Activated naive CD4-positive, alpha-beta T cell treated with anti-CD3 and anti-CD28 coated beads for 36 hours (primary cell): ENCODE measurements around the gene GLIPR2. TPM values are rescaled to one million over a fixed set of nuclear protein-coding genes. Genes with fewer than 3 reads are reported as not detected.
"Not testable (repeated sequence)": the region's sequence is repeated elsewhere in the genome, so short reads cannot be mapped to it uniquely, and the experiment has no call there.

ENCODE experiments used
- CTCF ChIA-PET: fragments of 350-600 bp; sonication (Branson Sonifier 250); formaldehyde crosslinking; loops from one replicate; lab custom pipeline; 2021; ENCODE audit warnings: antibody characterized with exemption; lab: Charles Lee
- DNase-seq: peaks from one replicate; pipeline ENCODE4 v3.0.0-alpha.2; 2020
- H3K27ac Mint-ChIP-seq: one replicate; pipeline ENCODE4 v1.8.0; 2021; ENCODE audit warnings: mild to moderate bottlenecking, mixed read lengths
- H3K27me3 Mint-ChIP-seq: one replicate; pipeline ENCODE4 v1.8.0; 2021; ENCODE audit warnings: low read depth, mixed read lengths
- H3K36me3 Mint-ChIP-seq: one replicate; pipeline ENCODE4 v1.8.0; 2021; ENCODE audit warnings: low read depth, mixed read lengths
- H3K4me1 Mint-ChIP-seq: one replicate; pipeline ENCODE4 v1.8.0; 2021; ENCODE audit warnings: low read depth, mixed read lengths
- H3K4me3 Mint-ChIP-seq: one replicate; pipeline ENCODE4 v1.8.0; 2021; ENCODE audit warnings: mild to moderate bottlenecking, moderate library complexity, mixed read lengths
- H3K9me3 Mint-ChIP-seq: one replicate; pipeline ENCODE4 v1.8.0; 2021; ENCODE audit warnings: mixed read lengths
- intact Hi-C: fragments of 100-400 bp; cut with micrococcal nuclease; formaldehyde crosslinking; loops from one replicate; pipeline ENCODE4 v1.15.1; 2023
- total RNA-seq, 2 experiments: library from RNA; stranded (reverse); gene quantifications; one replicate each; pipeline ENCODE4 v1.2.3, GENCODE V29; 2021

GLIPR2 gene
- total RNA-seq, 2 experiments from 2014 or later, result 8.0 to 9.7 TPM

- Mint-ChIP-seq H3K27me3 (no peaks in the 10 kb centered on the region), H3K36me3 (no peaks in the 10 kb centered on the region), H3K9me3 (no peaks in the 10 kb centered on the region), H3K4me1 (peaks cover 3% of the 10 kb centered on the region), H3K4me3 (peak overlapping the region; percentile 70), H3K27ac (no peak overlapping the region)
- DNase-seq, result peak; percentile 81
- CTCF ChIA-PET, result interaction anchor here (0.5 to 10.8 kb wide), 34 partner anchors 10 to 1521 kb away, joined by 3 to 283 read pairs (median 4); partner anchors contain the start of genes CLTA and RECK
- intact Hi-C loops, result loop anchor here (1.0 kb wide), 5 partner anchors 26 to 211 kb away; partner anchors contain the start of gene GLIPR2
These were observed 29.8 kb downstream of the GLIPR2 start for GRCh38 chr9:36166168-36166927.

- no peak within 1 kb of the TSS for H3K4me3 Mint-ChIP-seq
- H3K36me3 Mint-ChIP-seq, result no peaks in the 10 kb centered on the region
- H3K4me1 Mint-ChIP-seq, result peaks cover 3% of the 10 kb centered on the region
- no peak for DNase-seq
- intact Hi-C loops, result no loop called here
- H3K27me3 Mint-ChIP-seq, result no peaks in the 10 kb centered on the region
- no peaks in the 10 kb centered on the region for H3K9me3 Mint-ChIP-seq
- no peak within 1 kb of the TSS for H3K27ac Mint-ChIP-seq
- CTCF ChIA-PET, result interaction anchor here (1.5 to 10.8 kb wide), 3 partner anchors 21 to 68 kb away, joined by 3 to 283 read pairs (median 4); no protein-coding TSS in a partner anchor
These were observed 32.6 kb downstream of the GLIPR2 start, which contains the start of gene CCIN for GRCh38 chr9:36169166-36169565. Gene CCIN, plus strand, starts transcription at chr9:36169388. Its CDS starts 115 bp downstream, at chr9:36169503.

GRCh38 chr9:36169708-36170107 lies 33.2 kb downstream of the GLIPR2 start:
- H3K27ac Mint-ChIP-seq, result no peak overlapping the region
- H3K4me3 Mint-ChIP-seq, result no peak overlapping the region
- peaks cover 3% of the 10 kb centered on the region for H3K4me1 Mint-ChIP-seq
- H3K9me3 Mint-ChIP-seq, result no peaks in the 10 kb centered on the region
- no peak for DNase-seq
- no peaks in the 10 kb centered on the region for H3K36me3 Mint-ChIP-seq
- CTCF ChIA-PET, result interaction anchor here (1.5 to 10.8 kb wide), 3 partner anchors 20 to 69 kb away, joined by 3 to 283 read pairs (median 4); no protein-coding TSS in a partner anchor
- no peaks in the 10 kb centered on the region for H3K27me3 Mint-ChIP-seq
- intact Hi-C loops, result no loop called here

- DNase-seq, result no peak
- no peak overlapping the region for H3K4me3 Mint-ChIP-seq
- intact Hi-C loops, result no loop called here
- H3K36me3 Mint-ChIP-seq, result no peaks in the 10 kb centered on the region
- no peak overlapping the region for H3K27ac Mint-ChIP-seq
- CTCF ChIA-PET, result interaction anchor here (1.5 to 10.8 kb wide), 3 partner anchors 19 to 69 kb away, joined by 3 to 283 read pairs (median 4); no protein-coding TSS in a partner anchor
- H3K27me3 Mint-ChIP-seq, result no peaks in the 10 kb centered on the region
- peaks cover 3% of the 10 kb centered on the region for H3K4me1 Mint-ChIP-seq
- no peaks in the 10 kb centered on the region for H3K9me3 Mint-ChIP-seq
These were observed 34.0 kb downstream of the GLIPR2 start for GRCh38 chr9:36170531-36170930.

- no peak overlapping the region for H3K4me3 Mint-ChIP-seq
- CTCF ChIA-PET, result interaction anchor here (0.7 to 3.8 kb wide), 2 partner anchors 25 to 71 kb away, joined by 4 to 14 read pairs; no protein-coding TSS in a partner anchor
- no peaks in the 10 kb centered on the region for H3K9me3 Mint-ChIP-seq
- no peaks in the 10 kb centered on the region for H3K36me3 Mint-ChIP-seq
- intact Hi-C loops, result no loop called here
- H3K27me3 Mint-ChIP-seq, result no peaks in the 10 kb centered on the region
- no peak overlapping the region for H3K27ac Mint-ChIP-seq
- no peak for DNase-seq
- H3K4me1 Mint-ChIP-seq, result no peaks in the 10 kb centered on the region
These were observed 37.3 kb downstream of the GLIPR2 start for GRCh38 chr9:36173861-36174260.

- intact Hi-C loops, result no loop called here
- no peak overlapping the region for H3K4me3 Mint-ChIP-seq
- H3K4me1 Mint-ChIP-seq, result no peaks in the 10 kb centered on the region
These were observed 37.7 kb downstream of the GLIPR2 start for GRCh38 chr9:36174271-36174670.

GRCh38 chr9:36174731-36175130 lies 38.2 kb downstream of the GLIPR2 start:
- CTCF ChIA-PET, result interaction anchor here (3.8 kb wide), 1 partner anchor 72 kb away, joined by 14 read pairs; no protein-coding TSS in a partner anchor
- Mint-ChIP-seq H3K27ac (no peak overlapping the region), H3K4me1 (no peaks in the 10 kb centered on the region), H3K9me3 (no peaks in the 10 kb centered on the region), H3K4me3 (no peak overlapping the region), H3K36me3 (no peaks in the 10 kb centered on the region), H3K27me3 (no peaks in the 10 kb centered on the region)
- no peak for DNase-seq
- intact Hi-C loops, result no loop called here

More at GRCh38 chr9:36174271-36174670, 37.7 kb downstream of the GLIPR2 start:
- H3K27ac Mint-ChIP-seq, result no peak overlapping the region
- H3K9me3 Mint-ChIP-seq, result no peaks in the 10 kb centered on the region
- CTCF ChIA-PET, result interaction anchor here (3.8 kb wide), 1 partner anchor 72 kb away, joined by 14 read pairs; no protein-coding TSS in a partner anchor
- H3K36me3 Mint-ChIP-seq, result no peaks in the 10 kb centered on the region
- H3K27me3 Mint-ChIP-seq, result no peaks in the 10 kb centered on the region
- DNase-seq, result no peak

GRCh38 chr9:36175209-36175608 lies 38.7 kb downstream of the GLIPR2 start:
- H3K4me1 Mint-ChIP-seq, H3K9me3 Mint-ChIP-seq, intact Hi-C loops, H3K4me3 Mint-ChIP-seq, DNase-seq, H3K36me3 Mint-ChIP-seq, H3K27me3 Mint-ChIP-seq, H3K27ac Mint-ChIP-seq: not testable (repeated sequence)
- CTCF ChIA-PET, result interaction anchor here (1.4 to 3.8 kb wide), 2 partner anchors 8 to 73 kb away, joined by 5 to 14 read pairs; no protein-coding TSS in a partner anchor

GRCh38 chr9:36176496-36176895 lies 40.0 kb downstream of the GLIPR2 start:
- DNase-seq, H3K36me3 Mint-ChIP-seq, H3K27me3 Mint-ChIP-seq, H3K4me3 Mint-ChIP-seq, intact Hi-C loops, H3K27ac Mint-ChIP-seq, H3K9me3 Mint-ChIP-seq, H3K4me1 Mint-ChIP-seq: not testable (repeated sequence)
- CTCF ChIA-PET, result interaction anchor here (0.5 to 3.8 kb wide), 4 partner anchors 10 to 74 kb away, joined by 4 to 14 read pairs (median 5); no protein-coding TSS in a partner anchor

- Mint-ChIP-seq H3K4me3 (no peak overlapping the region), H3K9me3 (no peaks in the 10 kb centered on the region), H3K27me3 (no peaks in the 10 kb centered on the region), H3K36me3 (no peaks in the 10 kb centered on the region), H3K4me1 (no peaks in the 10 kb centered on the region), H3K27ac (no peak overlapping the region)
- CTCF ChIA-PET, result interaction anchor here (0.7 to 3.8 kb wide), 5 partner anchors 11 to 275 kb away, joined by 3 to 14 read pairs (median 3); no protein-coding TSS in a partner anchor
- intact Hi-C loops, result no loop called here
- DNase-seq, result no peak
These were observed 41.0 kb downstream of the GLIPR2 start for GRCh38 chr9:36177571-36177970.

- H3K4me1 Mint-ChIP-seq, H3K36me3 Mint-ChIP-seq, intact Hi-C loops, H3K9me3 Mint-ChIP-seq, DNase-seq, H3K27ac Mint-ChIP-seq, H3K4me3 Mint-ChIP-seq, H3K27me3 Mint-ChIP-seq: not testable (repeated sequence)
- CTCF ChIA-PET, result interaction anchor here (0.6 to 1.0 kb wide), 2 partner anchors 9 to 16 kb away, joined by 3 read pairs; no protein-coding TSS in a partner anchor
These were observed 43.7 kb downstream of the GLIPR2 start for GRCh38 chr9:36180243-36180642.

- DNase-seq, result no peak
- intact Hi-C loops, result no loop called here
These were observed 50.9 kb downstream of the GLIPR2 start for GRCh38 chr9:36187414-36187813.

More at GRCh38 chr9:36187414-36187813, 50.9 kb downstream of the GLIPR2 start:
- Mint-ChIP-seq H3K9me3 (no peaks in the 10 kb centered on the region), H3K27ac (no peak overlapping the region), H3K27me3 (no peaks in the 10 kb centered on the region), H3K36me3 (peaks cover 3% of the 10 kb centered on the region), H3K4me3 (no peak overlapping the region), H3K4me1 (peaks cover 15% of the 10 kb centered on the region)
- CTCF ChIA-PET, result interaction anchor here (1.0 kb wide), 1 partner anchor 85 kb away, joined by 4 read pairs; no protein-coding TSS in a partner anchor
